Fibroblast of villous mesenchyme (primary cell): Measurements from ENCODE around the gene PRKCE. TPM values are rescaled to one million over a fixed set of nuclear protein-coding genes. Genes with fewer than 3 reads are reported as not detected.

Experiments used
- DNase-seq: peaks from one replicate; pipeline ENCODE4 v3.0.0-alpha.2; 2010; ENCODE audit warnings: low read depth
- H3K4me3 ChIP-seq: 2 replicates; pipeline ENCODE4 v1.5.1; 2011; ENCODE audit warnings: low read depth, mild to moderate bottlenecking, low read length
- total RNA-seq: library from RNA; depleted of rRNA; stranded (reverse); fragments of >200 nt; gene quantifications from 2 replicates; pipeline ENCODE4 v1.2.3, GENCODE V29; 2012
- TF ChIP-seq, protein P1 (sequence below): IDR thresholded peaks from 2 replicates; pipeline ENCODE4 v1.5.1; 2012; ENCODE audit warnings: low read depth, mild to moderate bottlenecking, low read length; ENCODE audit not compliant: insufficient read depth

The PRKCE gene
- total RNA-seq, 1 donor: 27.2 TPM

DNA sequence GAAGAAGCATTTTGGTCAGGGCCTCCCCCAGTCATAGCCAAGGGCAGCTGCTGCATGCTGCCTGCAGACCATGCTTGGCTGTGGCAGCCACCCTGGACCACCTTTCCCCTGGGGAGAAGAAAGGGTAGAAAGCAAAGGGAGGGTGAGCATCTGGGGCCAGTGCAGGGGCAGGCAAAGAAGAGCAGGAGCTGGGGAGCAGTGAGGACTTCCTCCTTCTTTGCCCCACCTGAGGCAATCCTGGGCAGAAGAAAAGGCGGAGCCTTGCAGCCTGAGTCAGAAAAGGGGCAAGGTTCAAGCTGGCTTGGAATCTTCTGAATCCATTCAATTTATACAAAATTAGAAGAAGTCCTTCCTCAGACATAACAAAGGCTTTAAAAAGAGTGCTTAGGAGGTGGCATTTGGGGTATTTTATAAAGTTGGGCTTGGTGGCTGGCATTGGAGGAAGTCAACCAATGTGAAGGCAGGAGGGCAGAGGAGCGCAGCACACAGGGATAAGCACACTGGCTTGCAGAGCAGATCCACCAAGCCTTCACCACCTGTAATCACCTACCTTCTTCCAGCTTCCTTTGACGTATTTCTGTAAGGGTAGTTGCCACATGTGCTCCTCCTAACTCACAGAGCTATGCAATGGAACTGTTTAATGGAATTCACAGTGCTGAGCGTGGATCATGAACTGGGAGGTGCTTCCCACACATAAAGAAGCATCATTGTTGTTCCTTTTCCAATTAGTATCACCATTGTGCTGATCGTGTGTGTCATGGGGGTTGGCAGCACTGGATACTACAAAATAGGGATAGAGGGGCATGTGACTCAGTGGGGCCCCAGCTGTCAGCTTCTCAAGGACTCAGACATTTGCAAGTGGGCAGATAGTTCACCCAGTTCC, 491.3 kb downstream of the PRKCE start:
- TF ChIP-seq, protein P1, sequence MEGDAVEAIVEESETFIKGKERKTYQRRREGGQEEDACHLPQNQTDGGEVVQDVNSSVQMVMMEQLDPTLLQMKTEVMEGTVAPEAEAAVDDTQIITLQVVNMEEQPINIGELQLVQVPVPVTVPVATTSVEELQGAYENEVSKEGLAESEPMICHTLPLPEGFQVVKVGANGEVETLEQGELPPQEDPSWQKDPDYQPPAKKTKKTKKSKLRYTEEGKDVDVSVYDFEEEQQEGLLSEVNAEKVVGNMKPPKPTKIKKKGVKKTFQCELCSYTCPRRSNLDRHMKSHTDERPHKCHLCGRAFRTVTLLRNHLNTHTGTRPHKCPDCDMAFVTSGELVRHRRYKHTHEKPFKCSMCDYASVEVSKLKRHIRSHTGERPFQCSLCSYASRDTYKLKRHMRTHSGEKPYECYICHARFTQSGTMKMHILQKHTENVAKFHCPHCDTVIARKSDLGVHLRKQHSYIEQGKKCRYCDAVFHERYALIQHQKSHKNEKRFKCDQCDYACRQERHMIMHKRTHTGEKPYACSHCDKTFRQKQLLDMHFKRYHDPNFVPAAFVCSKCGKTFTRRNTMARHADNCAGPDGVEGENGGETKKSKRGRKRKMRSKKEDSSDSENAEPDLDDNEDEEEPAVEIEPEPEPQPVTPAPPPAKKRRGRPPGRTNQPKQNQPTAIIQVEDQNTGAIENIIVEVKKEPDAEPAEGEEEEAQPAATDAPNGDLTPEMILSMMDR: no peak

DNA sequence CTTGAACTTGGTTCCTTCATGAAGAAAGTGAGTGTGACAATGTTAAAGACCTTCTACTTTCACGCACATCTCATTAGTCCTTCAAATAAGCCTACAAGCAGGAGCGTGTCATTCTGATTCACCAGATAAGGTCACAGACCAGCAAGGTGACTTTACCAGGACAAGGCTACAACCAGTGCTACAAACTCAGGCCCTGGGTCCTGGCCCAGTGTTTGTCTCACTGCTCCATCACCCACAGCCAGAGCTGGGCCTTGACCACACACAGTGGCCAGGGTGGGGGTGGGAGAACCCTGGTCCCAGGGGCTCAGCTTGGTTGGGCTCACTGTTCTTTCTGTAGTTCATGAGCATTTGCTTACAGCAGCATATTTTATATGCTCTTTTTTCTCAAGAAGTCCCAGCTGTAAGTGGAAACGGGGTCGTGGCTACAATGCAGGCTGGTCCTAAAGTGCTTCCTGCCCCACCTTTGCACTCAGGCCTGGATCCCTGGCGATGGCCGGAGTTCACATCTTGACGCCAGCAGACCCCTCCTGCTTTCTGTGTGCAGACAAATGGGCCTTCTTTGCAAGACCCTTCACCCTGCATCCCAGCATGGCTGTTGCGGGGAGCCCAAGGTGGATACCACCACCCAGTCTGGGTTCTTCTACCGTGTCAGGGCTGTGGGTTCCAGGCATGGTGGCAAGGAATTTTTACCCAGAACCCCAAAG, 492.1 kb downstream of the PRKCE start:
- H3K4me3 ChIP-seq: no peak overlapping the region
- TF ChIP-seq, protein P1: no peak
- DNase-seq: no peak

More for the DNA sequence above, 491.3 kb downstream of the PRKCE start:
- H3K4me3 ChIP-seq: no peak overlapping the region
- DNase-seq: no peak

DNA sequence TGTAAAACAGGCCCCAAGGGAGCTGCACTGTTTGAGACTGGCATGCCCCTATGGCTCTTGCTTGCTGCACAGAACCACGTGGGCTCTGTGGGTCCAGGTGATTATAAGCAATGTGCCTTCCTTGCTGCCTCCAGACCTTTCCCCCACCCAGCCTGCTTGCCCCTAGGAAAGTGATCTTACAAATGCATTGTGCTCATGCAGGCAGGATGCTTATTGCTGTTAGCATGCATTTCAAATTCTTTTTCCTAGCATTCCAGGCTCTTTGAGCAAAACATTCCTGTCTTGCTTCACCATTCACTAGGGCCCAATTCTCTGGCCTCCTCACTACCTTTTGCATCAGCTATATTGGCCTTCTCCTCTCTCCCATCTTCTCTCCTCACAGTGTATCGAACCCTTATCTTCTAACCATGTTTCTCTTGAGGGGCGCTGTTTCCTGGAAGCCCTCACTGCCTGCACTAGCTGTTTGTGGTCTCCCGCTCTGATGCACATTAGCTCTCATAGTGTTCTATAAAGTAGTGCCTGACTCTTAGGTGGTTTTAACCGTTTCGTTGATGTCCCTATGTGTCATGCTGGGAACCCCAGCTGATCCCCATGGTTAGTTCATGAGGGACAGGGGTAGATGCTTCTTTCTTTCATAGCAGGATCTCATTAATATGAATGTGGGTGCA, 492.8 kb downstream of the PRKCE start:
- no peak overlapping the region for H3K4me3 ChIP-seq
- TF ChIP-seq, protein P1: no peak
- DNase-seq: no peak

DNA sequence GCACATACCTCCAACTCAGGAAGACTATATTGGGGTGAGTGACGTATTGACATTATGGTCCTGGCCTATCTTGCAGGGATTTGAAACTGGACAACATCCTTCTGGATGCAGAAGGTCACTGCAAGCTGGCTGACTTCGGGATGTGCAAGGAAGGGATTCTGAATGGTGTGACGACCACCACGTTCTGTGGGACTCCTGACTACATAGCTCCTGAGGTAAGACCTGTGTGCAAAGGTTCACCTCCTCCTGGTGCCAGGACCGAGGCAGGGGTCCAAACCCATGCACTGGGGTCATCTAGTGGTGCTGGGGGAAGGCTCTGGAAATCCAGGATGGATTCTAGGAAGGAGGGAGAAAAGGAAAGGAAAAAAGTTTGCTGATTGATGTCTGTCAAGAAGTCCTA, 493.5 kb downstream of the PRKCE start:
- no peak for DNase-seq
- H3K4me3 ChIP-seq: no peak overlapping the region
- TF ChIP-seq, protein P1: no peak

DNA sequence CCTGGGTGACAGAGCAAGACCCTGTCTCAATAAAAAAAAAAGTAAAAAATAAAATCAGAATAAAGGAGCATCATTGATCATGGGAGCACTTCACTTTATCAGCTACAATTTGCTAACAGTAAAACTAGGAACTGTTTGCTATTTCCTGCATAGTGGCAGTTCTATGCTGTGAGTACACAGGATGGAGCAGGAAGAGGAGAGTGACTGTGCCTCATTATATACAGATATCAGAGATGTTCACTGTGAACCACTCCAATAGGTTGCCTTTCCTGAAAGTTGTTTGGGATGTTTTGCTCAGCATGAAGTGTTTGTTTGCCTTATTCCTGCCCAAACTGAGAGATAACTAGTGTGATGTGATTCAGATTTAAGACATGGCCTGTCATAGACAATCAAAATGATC, 494.4 kb downstream of the PRKCE start:
- TF ChIP-seq, protein P1: no peak
- no peak overlapping the region for H3K4me3 ChIP-seq
- DNase-seq: no peak

DNA sequence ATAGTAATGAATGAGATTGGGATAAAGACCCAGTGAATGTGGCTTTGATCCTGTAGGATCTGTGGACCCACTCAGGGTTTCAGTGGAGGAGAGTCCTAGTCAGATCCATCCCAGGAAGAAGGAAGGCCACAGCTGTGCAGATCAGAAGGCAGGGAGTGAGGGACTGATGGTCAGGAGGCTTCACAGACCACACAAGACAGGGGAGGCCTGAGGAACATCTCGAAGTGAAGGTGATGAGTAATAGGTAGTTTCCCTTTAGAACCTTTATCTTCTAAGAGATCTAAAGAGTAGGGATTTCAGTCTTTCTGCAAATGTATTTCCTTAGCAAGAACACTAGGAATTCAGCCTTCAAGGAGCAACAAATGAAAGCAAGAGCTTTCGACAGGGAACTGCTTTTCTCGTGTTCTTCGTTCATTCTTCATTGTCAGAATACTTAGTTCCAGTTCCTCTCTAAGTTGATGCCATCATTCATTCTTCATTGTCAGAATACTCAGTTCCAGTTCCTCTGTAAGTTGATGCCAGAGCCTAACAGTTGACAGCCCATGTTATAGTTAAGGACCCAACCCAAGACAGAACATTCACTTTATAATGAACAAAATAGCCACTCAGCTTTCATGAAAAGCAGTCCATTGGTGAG, 495.5 kb downstream of the PRKCE start:
- no peak for DNase-seq
- TF ChIP-seq, protein P1: no peak
- no peak overlapping the region for H3K4me3 ChIP-seq
